HG02798 (cell line): Measurements from ENCODE around the gene NAA10.
A peak's percentile ranks its signal among the peaks of the same experiment; 100 is the strongest.

ENCODE experiments used
- ATAC-seq: cut with Tn5 transposase; IDR thresholded peaks from one replicate; pipeline ENCODE4 v1.9.1; 2021; ENCODE audit warnings: mild to moderate bottlenecking; ENCODE audit not compliant: unreplicated experiment, poor library complexity

The NAA10 gene

DNA sequence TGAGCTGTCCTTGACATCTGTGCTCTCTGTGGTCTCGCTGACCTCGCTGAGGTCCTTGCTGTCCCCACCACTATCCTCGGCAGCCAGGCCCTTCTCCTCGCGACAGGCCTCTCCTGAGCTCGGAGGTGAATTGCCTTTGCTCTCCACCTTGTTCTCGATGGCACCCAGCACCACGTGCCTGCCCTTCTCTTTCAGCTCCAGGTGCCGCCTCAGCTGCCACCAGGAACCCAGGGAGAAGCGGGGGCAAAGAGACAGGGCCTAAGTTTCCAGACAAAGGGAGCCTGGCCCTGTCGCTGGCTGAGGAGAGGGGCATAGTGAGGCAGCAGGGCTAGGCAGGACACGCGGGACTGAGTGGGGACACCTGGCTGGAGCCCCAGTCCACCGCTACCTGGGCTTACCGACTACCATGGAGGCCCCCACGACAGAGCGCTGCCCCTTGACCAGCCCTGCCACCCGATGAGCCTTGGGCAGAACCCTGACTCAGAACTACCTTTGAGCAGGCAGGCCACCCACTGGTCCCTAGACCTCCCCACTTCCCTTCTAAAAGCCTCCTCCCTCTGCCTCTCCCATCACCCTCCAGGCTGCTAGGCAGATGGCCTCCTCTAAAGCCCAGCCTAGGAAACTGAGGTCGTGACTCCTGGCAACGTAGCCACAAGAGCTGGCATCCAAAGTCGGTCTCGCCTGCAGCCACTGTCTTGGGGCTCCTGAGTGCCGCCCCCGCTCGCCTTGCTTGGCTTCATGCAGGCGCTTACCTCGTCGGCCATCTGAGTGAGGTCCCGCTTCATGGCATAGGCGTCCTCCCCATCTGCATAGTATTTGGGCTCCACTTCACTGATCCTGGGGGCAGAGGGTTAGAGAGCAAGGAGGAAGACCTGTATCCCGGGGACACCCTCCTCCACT is 4.6 kb downstream of the NAA10 start:
- ATAC-seq, result no peak

DNA sequence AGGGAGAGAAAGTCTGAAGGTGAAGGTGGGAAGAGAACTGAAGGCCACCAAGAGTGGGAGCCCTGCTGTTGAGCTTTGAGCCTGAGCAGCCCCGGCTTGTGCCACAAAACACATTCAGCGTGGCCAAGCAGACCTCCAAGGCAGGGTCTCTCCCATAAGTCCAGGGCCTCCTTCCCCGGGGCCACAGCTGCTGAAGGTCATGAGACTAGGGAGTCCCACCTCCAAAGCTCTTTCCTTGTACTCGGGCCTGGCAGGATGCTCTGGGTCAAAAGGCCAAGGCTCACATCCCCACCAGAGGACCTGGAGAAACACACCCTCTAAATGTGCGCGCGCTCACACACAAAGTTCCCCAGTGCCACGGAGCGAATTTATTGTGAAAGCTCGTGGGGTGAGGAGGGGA is 5.3 kb downstream of the NAA10 start:
- ATAC-seq, result no peak

DNA sequence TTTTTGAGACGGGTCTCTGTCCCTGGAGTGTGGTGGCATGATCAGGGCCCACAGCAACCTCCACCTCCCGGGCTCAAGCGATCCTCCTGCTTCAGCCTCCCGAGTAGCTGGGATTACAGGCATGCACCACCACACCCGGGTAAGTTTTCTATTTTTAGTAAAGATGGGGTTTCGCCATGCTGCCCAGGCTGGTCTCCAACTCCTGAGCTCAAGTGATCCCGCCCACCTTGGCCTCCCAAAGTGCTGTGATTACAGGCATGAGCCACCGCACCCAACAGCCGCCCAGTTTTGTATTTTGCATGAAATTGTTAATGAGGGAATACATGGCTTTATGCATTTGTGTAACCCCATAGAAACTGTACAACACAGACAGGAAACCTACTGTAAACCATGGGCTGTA is 6.0 kb downstream of the NAA10 start:
- ATAC-seq, result no peak

DNA sequence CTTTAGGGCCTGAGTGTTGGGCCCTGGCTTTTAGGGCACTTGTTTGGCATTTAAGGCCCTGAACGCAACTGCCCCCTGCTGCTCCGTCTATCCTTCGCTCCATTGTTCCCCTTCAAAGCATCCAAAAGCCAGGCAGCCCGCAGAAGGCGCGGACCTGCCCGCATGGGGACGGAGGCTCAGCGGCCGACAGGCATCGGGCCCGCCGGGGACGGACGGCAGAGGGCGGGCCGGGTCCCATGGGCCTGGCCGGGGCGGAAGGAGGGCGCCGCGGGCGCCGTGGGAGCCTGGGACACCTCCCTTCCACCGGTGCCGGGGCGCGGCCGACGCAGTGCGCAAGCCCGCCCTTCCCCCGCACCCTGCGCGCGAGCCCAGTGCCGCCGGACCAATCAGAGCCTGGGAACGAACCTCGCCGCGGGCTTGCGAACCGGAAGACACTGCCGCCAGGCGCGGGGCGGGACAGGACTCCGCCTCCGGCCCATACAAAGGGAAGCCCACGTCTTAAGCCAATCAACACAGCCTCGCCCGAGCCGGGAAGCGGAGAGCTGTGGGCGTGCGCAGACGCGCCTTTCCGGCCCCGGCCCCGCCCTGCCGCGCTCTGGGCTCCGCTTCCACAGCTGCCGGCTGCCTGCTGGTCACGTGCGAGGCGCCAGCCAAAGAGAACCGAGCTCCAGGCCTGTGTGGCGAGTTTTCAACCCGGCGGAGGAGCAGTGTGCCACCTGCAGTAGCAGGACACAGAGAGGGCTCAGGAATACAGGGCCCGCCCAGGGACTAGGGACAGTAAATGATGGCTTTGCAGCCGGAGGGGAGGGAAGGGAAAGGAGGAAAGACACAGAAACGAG is 6.7 kb downstream of the NAA10 start:
- peak; percentile 79 for ATAC-seq

DNA sequence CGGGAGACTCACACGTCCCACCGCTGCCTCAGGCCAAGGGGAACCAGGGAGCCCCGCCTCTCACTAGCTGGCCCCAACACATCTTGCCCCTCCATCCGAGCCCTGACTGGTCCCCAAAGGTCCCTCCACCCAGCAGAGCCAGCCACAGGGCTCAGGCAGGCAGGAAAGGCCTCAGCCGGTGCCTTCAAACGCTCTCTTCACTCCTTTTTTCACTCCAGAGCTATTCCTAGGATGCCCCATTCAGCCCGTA is 7.2 kb downstream of the NAA10 start:
- no peak for ATAC-seq

DNA sequence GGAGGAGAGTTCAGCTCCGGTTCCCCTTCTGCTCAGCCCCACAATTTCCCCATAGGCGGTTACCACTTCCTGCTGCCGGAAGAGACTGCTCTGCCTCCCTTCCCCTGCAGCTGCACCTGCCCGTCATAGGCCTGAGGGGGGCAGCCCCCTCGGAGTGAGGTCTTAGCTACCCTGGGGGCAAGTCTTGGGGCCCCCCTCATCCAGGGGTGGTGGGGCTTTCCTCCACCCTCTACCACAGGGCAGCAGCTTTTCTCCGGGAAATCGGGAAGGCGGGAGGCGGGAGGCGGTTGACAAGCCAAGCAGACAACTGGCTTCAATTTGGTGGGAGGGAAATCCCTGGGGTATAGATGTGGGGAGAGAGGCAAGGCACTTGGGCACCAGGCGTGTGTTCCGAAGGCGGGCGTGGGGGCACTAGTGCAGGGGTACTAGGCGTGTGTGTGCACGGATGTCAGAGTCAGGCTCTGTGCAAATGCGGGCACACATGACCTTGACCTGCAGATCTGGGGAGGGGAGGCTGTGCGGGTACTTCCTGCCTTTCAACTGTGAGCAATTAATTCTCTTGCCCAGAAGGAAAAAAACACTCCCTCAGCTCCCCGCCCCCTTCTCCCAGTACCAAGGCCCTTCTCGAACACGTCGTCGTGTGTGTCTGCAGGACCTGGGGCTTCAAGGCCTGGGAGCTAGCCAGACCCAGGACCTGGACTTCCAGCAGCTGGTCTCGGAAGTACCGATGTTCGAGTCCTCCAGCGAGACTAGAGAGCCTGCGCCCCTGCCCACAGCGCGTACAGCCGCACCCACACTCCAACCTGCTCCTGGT is 7.8 kb downstream of the NAA10 start:
- peak; percentile 31 for ATAC-seq

DNA sequence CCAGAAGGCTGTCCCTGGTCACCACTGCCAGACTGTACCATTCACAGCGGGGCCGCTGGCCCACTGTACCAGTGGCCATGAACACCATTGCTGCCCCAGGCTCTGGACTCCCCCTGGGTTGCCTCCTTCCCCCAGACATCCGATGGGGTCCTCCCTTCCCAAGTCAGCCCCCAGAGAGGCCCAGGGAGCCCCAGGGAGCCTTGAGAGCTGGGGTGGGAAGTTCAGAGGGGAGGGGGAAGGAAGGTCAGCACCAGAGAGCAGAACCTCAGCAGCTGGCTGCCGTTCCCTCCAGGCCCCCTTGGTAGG is 8.3 kb downstream of the NAA10 start:
- no peak for ATAC-seq

DNA sequence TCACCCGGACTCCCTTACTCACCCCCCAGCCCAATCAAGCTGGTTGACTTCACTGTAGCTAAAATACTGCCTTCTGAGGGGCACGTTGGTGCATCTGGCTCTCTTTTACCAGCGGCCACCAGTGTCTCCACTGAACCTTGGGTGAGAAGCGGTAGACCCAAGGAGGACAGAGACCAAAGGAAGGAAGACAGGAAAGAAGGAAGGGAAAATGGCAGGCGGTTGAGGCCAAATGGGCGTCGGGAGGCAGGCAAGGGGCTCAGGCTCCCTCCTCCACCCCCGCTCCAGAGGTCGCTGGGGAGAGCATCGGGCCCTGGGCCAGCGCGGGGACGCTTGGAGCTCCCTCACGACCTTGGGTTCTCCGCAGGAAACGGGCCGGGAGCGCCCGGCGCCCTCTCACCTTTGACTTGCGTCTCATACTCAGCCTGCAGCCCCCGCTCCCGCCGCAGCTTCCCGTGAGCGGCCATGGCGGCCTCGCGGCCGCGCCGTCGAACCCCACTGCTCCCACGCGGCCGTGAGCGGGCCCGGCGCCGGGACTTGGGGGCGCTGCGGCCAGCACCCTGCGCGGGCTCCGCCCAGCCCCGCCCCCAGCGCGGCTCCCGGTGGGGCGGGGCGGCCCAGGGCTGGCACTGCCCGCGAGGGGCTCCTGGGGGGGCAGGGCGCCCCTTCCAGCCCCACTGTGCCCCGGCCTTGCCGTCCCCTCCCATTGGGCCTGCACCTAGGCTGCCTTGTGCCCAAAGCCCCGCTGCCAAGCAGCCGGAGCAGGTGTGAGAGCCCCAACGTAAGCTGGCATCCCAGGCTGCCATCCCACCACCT is 8.9 kb downstream of the NAA10 start, which contains the start of gene ARHGAP4:
ARHGAP4 (minus strand) TSS at position 526 of the 813 bp plus-strand sequence; CDS start at position 464, 62 bp downstream.
- peak; percentile 15 for ATAC-seq

DNA sequence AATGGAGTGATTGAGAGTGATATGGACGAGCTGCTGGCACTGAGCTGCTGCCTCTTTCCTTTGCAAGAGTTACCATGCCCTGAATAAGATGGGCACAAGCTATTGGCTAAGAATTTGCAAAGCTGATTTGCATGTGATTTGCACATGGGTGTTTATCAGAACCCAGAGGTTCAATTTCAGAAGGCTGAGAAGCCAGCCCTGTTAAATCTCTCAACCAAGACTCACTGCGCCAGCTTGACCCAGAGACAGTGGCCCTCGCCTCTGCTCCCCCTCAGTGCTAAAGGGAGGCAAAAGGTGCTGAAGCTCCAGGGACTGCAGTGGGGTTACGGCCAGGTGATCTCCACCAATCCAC is 9.5 kb downstream of the NAA10 start:
- ATAC-seq, result no peak

DNA sequence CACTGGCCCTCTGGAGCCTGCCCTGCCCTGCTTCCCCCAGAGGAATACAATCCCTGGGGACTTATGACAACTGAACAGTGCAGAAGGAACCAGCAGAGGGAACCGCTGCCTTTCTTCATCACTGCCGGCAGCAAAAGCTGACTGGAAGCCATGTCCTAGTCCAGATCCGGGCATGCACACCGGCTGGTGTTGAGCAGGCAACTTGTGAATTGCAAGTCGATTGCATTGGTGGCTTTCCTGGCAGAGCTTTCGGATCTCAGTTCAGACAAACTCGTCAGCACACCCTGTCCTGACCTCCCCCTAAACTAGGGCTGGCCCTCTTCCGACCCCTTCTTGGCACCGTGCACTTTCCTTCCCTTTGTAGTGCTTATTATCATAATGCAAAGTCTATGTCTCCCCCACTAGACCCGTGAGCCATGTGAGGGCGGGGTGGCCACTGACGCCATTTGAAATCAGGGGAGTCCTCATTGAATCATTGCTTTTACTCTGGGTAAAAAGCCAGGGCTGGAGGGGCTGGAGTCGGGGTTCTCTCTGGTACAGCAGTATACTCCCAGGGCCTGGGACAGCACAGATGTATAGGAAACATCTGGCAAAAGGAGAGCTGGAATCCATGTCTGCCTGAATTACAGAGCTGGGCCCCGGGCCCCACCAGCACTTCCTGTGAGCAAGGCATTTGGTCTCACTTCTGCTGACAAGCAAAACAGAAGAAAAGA is 10.5 kb downstream of the NAA10 start:
- no peak for ATAC-seq

DNA sequence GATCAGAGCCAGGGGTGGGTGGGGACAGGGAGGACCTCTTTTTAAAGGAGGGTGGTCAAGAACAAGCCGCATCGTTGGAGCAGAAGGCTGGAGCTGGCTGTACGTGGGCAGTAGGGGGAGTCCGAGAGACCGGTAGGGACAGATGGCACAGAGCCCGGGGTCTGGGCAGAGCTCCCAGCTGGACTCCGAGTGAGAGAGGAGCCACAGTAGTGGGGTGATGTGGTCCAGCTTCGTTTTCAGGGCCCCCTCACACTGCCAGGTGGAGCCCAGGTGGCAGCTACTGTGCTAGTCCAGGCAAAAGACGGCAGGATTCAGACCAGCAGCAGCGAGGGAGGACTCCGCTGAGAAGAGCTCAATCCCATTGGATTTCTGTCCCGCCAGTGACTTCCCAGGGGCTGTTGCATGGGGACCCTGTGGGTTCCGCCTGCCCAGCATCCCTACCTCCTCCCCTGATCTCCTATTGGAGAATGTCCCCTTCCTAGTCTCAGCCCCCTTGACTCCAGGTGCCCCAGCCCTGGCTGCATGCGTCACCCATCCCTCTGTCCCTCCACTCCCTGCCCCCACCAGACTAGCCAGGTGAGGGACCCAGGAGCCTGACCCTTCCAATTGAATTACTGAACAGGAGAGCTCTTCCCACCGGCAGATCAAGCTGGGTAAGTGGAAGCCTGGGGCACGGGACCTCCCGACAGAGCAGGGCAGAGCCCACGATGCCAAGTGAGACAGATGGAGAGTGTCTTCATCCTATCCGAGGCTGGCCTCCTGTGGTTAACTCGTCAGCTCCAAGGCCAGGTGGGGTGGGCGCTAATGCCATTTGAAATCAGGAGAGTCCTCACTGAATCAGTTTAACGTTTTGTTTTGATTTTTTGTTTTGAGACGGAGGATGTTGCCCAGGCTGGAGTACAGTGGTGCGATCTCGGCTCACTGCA is 11.6 kb downstream of the NAA10 start:
- ATAC-seq, result no peak

DNA sequence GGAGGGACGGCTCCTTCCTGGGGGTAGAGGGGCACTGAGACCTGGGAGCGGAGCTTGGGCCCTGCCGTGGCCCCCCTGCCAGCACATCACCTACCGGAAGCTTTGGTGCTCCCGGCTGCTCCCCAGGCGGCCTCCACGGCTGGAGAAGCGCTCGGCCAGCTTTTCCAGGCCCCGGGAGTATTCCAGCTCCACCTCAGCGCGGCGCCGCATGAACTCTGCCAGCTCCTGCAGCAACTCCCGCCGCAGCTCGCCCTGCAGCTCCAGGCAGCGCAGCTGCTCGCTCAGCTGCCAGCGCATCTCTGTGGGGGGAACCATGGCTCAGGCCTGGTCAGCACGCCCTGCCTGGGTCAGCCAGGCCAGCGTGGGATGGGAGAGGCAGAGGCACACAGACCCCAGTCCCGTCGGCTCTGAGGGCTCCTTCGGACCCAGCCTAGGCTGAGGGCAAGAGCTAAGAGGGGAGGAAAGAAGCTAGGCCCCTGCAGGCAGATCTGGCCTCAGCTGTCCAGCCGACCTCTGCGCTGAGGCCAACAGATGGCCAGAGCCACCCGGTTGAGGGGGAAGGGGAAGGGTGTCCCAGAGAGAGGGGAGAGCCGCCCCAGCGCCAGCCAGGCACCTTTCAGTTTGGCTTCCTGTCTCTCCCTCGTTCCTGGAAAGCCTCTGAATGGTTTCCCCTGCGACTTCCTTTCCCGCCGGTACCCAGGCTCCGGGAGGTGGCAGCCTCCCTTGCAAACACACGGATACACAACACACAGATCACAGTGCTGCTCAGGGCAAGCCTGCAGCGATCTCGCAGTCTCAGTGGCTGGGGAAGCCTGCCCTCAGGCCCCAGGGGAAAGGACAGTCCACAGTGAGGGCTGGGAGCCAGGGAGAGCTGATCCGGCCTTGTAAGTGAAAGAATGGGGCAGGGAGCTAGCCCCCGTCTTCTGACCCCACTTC is 13.1 kb downstream of the NAA10 start:
- no peak for ATAC-seq

DNA sequence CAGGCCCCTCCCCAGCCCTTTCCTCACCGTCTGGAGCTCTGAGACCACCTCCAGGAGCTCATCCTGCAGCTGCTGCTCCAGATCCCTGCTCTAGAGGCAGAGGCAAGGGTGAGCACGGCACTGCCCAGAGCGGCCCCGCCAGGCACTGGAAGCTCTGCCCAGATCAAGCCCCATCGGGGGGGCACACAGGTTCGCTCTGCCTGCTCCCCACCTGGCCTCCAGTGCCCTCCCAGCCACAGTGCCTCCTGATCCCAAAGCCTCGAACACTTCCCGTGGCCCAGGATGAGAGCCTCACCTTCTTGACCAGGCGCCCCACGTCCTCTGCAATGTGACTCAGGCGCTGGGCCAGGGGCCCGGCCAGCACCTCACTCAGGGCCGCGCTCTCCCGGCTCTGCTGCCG is 13.8 kb downstream of the NAA10 start:
- no peak for ATAC-seq

DNA sequence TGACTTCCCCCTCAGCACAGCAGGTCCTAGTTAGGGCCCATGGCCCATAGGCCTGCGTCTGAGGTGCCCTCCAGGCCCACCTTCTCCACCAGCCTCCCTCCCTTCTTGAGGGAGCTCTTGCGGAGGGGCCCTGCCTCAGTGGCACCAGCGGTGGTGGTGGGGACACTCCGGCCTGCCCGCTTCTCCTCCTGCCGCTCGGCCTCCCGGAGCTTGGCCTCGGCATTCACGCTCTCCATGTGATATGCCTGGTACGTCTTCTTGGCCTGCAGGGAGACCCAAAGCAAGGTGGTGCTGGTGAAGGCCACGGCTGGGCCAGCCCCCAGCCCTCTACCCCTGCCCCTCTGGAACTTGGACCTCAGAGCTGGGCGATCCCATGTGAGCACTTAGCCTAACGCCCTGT is 14.3 kb downstream of the NAA10 start:
- no peak for ATAC-seq

DNA sequence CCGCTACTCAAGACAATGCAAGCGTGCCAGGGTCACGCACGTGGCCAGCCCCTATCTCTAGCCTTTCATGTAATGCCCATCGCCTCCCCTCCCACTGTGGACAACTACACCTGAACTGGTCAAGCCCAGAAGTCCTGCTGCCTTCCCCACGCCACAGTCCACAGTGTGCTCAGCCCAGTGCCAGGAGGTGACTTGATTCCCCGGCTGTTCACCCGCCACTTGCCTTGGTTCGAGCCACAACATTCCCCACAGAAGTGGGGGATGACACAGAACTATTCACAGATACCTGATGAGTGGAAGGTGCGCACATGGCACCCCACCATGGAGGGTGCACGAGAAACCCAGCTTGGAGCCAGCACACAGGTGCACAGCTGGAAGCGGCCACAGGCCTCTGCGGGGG is 15.6 kb downstream of the NAA10 start:
- no peak for ATAC-seq

DNA sequence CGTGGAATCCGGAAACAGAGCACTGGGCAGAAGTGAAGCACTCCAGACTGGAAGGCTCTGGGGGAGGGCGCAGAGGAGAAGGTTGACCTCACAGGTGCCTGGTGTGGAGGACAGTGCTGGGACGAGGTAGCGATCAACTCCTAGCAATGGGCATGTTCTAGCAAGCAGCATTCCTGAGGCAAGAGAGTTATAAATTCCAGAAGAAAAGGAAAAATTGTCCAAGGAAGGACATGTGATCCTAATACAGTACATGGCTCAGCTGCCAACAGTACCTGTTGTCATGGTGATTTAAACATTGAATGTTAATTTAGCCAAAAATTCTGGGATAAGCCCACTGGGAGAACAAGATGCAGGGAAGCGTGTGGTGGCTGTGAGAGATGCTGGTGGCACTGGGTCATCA is 17.0 kb downstream of the NAA10 start:
- ATAC-seq, result no peak

DNA sequence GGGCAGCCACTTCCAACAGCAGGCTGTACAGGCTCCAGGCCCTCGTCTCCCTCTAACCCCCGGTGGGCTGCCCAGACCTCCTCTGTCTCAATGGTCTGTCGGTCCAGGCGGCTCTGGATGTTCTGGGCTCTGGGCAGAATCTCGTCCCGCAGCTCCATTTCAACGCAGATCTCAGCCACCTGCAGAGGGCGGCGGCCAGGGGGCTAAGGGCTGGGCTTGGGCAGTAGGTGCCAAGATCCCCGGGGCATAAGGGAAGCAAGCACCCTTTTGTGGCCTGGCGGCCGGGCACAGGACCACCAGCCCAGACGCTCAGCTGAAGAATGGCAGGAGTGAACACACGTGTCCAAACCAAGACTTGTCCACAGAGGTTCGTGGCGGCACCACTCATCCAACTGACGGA is 21.1 kb downstream of the NAA10 start:
- ATAC-seq, result no peak

DNA sequence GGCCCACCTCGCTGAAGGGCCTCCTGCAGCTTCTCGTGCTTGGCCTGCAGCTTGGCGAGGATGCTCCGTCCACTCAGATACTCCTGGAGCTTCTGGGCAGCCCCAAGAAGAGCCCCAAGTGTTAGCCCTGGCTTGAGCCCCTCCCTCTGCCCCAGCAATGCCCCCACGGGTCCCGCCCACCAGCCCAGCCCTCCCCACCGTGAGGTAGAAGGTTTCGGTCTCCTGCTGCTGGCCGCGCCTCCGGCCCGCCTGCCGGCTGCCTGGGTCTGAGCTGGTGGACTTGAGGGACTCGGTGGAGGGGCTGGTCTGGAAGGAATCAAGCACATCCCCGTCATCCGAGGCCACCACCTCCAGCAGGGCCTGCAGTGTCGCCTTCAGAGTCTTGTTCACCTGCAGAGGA is 21.6 kb downstream of the NAA10 start:
- ATAC-seq, result no peak
